ENCODE measurements around the gene CS.
"Not testable (repeated sequence)": the region's sequence is repeated elsewhere in the genome, so short reads cannot be mapped to it uniquely, and the experiment has no call there.

CS gene

DNA sequence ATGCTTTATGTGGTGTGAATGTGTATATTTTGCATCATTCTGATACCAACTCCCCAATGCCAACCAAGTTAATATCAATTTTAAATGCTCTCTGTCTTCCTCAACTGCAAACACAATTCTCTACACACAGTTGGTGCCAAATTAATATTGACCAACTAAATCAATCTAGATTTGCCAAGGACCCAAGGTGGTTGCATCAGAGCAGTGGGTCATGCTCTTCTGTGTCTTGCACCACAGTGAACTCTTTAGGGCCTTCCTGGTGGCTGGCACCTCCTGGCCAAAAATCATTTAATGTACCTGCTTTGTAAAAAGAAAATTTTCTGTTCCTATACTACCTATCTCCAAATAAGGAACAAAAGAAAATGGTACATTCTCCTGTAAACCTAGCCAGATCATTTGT lies 19.3 kb downstream of the CS start:
- DNase-seq (ENCODE audit: low read depth, low spot score), result no peak

DNA sequence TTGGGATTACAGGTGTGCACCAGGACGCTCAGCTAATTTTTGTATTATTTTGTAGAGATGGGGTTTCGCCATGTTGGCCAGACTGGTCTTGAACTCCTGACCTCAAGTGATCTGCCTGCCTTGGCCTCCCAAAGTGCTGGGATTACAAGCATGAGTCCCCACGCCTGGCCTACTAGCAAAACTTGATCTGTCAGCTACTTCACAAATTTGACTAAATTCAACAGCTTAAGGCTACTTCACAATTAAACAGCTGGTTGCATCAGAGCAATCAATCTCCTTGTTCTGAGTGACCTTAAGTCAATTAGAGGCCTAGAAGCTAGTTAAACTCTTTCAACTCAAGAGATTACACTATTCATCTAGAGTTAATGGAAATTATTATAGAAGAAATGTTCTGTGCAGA lies 21.2 kb downstream of the CS start:
- DNase-seq (ENCODE audit: low read depth, low spot score), result no peak

DNA sequence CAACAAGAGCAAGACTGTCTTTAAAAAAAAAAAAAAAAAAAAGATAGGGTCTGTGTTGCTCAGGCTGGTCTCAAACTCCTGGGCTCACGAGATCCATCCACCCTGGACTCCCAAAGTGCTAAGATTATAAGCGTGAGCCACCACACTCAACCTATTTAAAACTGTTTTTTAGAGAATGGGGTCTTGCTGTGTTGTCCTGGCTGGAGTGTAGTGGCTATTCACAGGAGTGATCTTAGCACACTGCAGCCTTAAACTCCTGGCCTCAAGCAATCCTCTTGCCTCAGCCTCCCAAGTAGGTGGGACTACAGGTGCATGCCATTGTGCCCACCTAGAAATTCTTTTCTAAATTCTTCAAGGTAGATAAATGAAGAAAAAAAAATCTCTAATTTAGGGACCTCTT lies 25.8 kb downstream of the CS start:
- DNase-seq (ENCODE audit: low read depth, low spot score), result no peak

DNA sequence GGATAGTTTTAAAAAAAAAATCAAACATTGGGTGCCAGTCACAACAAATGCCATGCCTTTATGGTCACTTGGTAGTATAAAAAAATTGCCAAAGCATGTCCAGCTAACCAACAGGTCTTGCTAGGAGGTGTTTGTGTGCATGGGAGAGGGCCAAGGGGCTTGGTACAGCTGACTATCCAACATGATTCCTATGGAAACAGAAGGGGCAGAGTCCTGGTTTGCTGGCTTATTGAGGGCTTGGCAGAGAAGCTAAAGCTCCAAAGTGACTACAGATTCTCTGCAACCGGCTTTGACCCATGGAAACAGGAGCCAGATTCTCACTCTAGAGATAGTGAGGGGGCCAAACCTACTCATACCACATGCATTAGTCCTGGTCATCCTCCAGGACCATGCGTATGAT lies 27.7 kb downstream of the CS start:
- DNase-seq (ENCODE audit: low read depth, low spot score), result not testable (repeated sequence)

DNA sequence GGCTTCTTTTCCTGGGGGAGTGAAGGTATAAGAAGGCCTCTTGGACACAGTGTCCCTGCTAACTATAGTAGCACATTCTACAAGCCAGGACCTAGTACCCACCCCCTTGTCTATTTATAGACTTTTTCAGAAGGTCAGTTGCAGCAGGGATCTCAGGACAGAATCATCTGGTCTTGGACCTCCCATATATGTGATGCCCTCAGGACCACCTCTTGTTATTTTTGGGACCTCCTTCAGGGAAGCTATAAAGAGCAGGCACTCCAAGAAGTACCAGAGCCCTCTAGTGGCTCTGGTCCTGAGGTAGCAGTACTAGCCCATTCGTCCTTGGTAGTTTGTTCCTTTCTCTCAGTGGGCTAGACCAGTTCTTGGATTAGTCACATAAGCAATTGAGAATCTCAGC lies 29.1 kb downstream of the CS start:
- no peak for DNase-seq (ENCODE audit: low read depth, low spot score)

DNA sequence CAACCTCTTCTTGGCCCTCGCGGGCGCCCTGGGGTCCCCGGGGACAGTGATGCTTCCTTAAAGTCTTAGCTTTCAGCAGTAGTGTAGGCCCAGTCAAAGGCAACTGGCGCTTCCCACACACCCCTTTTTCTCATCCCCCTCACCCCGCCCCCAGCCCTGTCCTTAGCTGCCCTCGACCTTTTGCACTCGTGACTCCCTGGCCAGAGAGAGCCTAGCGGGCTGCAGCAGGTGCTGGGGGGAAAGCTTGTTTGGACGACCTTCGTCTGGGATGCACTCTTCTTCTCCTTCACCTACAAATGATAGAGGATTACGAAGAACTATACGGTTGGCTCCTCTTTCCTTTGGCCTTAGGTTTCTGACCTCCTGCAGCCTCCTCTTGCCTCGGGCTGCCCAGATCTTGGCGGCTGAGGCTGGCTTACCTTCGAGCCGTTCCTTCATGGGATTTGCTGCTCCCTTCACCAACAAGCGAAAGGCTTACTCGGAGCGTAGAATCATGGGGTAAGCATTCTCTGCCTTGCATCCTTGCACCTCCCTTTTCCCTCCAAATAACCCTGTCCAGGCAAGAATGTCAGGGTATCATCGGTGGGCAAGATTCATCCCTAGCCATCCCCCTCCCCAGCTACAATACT lies 32.6 kb downstream of the CS start:
- DNase-seq (ENCODE audit: low read depth, low spot score), result no peak

DNA sequence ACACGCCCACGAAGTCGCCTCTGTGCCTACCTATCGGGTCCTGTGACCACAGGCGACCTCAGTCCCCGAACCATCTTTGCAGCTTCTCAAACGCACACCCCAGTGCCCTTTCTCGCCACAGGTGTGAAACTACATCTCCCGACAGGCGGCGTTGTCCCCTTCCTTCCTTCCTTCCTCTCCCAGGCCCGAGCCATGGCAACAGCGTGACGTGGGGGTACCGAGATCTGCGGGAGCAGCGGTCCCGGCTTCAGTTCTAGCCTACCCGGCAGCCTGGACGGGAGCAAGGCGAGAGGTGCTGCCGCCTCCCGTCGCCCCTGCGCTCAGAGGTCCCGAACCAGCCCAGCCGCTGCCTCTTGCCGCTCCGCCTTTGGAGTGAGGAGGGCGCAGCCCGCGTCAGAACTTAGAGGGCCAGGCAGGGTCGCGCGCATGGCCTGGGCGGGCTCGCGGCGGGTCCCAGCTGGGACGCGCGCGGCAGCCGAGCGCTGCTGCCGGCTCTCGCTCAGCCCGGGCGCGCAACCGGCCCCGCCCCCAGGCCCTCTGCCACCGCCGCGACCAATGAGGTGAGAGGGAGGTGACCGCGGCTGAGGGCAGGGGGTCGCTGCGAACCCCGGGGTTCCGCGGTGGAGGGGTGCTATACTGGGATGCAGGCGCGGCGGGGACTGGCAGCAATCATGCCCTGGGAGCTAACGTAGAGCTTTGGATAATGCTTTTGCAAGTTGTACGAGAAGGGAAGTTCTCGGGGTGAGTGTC lies 33.3 kb downstream of the CS start, which contains the start of gene COQ10A:
Gene COQ10A, plus strand, starts transcription at position 250 of the 750 bp plus-strand sequence. Its CDS starts 177 bp downstream, at position 427.
- peak; percentile 82 for DNase-seq (ENCODE audit: low read depth, low spot score)

DNA sequence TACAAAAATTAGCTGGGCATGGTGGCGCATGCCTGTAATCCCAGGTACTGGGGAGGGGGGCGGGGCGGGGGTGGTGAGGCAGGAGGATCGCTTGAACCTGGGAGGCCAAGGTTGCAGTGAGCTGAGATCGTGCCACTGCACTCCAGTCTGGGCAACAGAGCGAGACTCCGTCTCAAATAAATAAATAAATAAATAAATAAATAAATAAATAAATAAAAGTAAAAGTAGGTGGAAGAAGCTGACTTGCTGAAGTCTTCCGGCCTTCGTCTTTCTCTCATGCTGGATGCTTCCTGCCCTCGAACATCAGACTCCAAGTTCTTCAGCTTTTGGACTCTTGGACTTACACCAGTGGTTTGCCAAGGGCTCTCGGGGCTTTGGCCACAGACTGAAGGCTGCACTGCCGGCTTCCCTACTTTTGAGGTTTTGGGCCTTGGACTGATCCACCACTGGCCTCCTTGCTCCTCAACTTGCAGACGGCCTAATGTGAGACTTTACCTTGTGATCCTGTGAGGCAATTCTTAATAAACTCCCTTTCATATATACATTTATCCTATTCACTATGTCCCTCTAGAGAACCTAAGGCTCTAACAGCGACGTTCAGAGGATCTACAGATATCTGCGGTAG lies 34.0 kb downstream of the CS start:
- not testable (repeated sequence) for DNase-seq (ENCODE audit: low read depth, low spot score)

DNA sequence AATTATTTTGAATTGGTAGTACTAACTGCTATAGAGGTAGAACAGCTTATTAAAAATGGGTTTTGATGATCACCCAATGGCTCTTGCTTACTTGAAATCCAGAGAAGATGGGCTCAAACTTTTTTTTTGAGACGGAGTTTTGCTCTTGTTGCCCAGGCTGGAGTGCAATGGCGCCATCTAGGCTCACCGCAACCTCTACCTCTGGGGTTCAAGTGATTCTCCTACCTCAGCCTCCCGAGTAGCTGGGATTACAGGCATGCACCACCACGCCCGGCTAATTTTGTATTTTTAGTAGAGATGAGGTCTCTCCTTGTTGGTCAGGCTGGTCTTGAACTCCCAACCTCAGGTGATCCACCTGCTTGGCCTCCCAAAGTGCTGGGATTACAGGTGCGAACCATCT lies 37.2 kb downstream of the CS start:
- not testable (repeated sequence) for DNase-seq (ENCODE audit: low read depth, low spot score)

DNA sequence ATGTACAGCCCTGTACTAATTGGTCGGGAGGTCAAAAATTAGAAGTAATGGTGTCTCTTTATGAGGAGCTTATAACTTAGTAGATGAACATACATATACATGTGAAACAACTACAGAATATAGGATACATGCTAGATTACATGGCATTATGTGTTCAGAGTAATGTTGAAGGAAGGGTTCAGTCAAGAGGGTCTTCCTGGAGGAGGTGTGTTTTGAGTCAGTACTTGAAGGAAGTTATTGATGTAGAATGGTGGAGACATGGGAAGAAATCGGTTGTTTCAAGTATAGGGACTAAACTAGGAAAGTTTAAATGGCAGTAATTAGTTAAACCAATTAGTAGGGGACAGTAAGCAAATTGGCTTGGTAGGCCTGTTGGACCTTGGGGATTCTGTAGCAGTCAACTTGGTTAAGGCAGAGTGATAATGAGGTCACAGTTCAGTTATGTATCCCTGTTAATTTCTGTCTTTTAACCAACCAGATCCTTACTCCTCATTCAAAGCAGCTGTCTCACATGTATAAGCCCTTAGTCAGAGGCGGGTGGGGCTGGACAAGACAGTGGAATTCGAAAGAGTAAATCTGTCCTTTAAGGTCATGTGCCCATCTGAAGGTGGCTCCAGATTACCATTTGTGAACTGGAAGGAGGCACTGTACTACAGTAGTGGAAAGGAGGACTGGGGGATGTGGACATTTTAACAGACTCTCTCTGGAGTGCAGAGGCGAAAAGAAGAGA lies 38.5 kb downstream of the CS start:
- DNase-seq (ENCODE audit: low read depth, low spot score), result no peak

DNA sequence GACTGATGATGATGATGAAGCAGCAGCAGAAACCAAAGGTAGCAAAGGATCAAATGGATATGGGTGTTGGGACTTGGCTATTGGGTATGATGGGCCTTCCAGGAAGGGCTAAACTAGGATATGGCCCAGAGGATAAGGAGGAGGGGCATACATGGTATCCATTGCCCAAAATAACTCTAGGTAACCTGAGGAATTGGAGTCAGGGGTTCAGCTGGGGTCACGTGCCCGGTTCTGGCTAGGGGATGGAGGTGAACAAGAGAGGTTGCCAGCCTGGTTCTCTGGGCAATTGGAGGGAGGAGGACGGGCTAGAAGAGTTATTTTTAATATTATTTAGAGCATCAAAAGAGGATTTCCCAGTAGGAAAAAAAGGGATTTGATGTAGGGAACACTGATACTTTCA lies 39.2 kb downstream of the CS start:
- no peak for DNase-seq (ENCODE audit: low read depth, low spot score)

DNA sequence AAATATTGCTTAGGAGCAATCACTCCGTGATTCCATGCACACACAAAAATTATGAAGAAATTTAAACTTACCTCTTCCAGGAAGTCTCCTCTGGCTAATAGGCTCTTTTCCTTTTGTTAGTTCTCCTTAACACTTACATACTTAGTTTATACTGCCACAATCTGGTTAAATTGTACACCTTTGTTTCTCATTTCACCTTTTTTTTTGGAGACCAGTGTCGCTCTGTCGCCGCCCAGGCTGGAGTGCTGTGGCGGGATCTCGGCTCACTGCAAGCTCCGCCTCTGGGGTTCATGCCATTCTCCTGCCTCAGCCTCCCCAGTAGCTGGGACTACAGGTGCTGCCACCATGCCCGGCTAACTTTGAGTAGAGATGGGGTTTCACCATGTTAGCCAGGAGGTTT lies 39.8 kb downstream of the CS start:
- DNase-seq (ENCODE audit: low read depth, low spot score), result no peak

DNA sequence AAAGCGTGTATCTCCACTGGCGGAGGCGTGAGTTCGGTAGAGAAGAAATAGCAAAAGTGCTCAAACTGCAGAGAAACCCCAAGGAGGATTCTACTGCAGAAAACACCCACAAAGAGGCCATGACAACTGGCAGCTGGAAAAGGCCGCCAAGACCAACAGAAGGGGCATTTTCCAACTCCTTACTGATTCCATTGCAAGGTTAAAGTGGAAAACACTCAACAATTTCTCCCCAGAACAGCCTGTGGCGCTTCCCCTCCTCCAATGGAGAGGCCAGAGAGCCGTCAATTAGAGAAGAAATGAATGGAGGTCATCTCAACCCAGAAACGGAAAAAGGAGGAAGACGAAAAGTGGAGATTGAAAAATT lies 41.3 kb downstream of the CS start:
- no peak for DNase-seq (ENCODE audit: low read depth, low spot score)

DNA sequence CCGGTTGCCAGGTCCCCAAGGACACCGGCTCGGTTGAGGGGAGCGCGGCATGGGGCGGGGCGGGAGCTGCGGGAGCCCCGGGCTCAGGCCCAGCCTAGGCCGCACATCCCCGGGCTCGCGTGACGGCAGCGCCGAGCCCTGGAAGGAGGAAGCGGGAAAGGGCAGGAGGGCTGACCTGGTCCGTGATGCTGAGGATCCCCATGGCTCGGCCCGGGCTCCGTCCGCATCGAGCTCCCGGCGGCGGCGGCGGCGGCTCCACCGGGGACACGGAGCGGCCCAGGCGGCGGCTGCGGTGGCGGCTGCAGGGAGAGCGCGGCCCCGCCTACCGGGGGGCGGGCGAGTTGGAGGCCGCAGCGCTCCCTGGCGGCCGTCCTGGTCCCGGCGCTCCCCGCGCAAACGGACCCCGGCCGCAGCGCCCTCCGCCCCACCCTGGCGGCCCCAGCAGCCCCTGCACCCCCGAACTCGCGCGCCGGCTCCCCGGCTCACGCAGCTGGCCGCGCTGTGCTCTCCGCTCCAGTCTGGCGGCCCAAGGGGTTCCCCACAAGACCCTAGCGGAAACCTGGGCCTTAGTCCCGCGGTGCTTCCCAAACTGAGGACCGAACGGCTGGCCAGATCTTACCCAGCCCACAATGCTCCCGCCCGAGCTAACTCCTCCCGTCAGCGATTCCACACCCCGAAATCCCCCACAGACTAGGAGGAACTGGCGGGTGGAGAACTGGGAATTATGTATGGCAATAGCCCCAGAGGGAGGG lies 41.9 kb downstream of the CS start, which contains the start of gene ANKRD52:
Gene ANKRD52, minus strand, starts transcription at position 317 of the 752 bp plus-strand sequence. Its CDS starts 115 bp downstream, at position 202.
- DNase-seq (ENCODE audit: low read depth, low spot score), result no peak

DNA sequence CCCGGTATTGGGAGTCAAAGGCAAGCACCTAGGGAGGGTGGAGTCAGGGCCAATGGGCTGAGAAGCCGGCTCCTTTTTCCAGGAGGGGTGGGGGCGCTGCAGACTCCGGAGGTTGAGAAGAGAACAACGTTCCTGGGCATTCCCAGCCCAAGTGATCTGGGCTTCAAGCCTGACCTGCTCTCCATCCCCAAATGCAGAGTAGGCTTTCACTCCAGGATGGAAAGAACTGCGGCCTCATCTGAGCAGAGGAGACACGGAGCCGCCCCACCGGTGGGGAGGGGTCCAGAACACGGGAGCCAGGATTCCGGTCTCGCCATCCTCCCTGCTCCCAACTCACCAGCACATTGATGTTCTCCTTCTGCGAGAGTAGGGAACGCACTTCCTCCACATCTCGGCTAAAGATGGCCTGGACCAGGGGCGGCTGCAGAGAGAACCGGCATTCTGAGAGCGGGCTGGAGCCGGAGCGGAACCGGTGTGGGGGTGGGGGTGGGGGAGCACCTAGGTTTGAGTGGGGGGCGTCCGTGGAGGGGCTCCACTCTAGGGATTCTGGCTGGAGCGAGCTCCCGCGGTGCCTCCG lies 42.6 kb downstream of the CS start:
- no peak for DNase-seq (ENCODE audit: low read depth, low spot score)

DNA sequence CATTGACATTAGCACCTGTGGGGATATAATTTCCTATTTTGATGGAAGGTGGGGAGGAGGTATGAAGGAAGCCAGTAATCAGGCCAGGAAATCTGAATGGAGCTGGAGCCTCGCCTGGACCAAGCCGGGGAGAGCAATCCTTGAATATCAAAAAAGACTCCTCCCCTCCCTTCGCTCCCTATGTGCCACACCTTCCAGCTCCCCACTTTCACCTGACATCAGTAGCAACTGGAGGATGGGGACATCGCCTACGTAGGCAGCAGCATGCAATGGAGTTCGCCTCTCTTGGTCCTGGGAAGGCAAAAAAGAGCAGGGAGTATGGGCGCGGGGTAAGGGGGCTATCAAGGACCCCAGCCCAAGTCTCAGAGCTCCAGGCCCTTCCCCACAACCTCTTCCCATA lies 43.1 kb downstream of the CS start:
- no peak for DNase-seq (ENCODE audit: low read depth, low spot score)

DNA sequence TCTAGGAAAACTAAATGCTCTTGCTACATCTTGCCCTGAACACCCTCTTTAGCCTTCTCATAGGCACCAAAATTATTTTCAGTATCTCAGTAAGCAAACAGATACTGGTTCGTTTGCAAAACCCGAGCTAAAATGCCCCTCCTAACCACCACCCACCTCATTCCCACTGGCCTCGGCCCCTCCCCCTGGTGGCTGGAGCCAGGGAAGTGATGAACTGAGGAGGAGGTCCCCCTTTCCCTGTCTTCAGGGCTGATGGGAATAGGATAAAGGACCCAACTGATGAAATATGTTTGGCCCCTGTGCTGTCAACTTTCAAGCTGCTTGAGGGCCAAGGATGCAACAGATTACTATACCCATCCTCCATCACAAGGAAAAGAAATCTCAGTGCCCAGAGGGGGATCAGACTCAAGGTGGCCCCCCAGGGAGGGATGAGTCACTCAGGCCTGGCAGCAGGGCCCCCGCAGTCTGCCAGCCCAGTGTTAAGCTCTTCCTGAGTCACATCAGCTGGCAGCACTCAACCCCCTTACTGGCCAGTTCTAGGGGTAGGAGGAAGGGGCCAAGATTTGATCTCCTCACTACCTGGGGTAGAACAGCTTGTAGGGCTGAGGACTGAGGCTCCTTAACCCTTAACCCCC lies 43.7 kb downstream of the CS start:
- DNase-seq (ENCODE audit: low read depth, low spot score), result no peak

DNA sequence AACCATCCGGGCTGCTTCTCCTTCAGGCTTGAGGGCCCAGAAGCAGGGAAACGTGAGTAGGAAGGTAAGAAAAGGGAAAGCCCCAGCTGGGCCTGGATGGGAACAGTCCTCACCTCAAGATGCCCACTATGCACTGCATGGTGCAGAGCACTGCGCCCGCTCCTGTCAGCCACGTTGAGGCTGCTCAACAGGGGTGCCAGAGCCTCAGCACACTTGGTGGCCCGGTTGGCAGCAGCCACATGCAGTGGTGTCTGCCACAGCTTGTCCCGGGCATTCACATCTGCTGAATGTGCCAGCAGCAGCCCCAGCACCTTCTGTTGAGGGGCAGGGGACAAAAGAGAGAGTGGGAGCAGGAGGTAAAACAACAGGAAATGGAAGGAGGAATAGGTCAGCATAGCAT lies 44.5 kb downstream of the CS start:
- no peak for DNase-seq (ENCODE audit: low read depth, low spot score)

DNA sequence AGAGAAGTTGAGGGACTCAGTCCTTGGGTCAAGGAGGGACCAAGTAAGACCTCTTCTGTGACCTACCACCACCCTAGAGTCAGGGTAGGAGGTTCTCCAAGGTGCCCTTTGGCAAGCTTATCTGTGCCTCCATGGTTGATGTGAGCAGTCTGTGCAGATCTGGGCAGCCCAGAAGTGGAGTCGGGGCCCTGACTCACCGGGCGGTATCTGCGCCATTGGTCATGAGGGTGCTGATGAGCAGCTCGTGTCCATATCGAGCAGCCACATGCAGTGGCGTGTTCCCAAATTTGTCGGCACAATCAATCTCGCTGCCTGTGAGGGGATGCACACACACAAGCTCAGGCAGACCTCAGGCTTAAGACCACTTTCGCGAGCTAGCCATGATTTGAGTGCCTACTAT lies 47.0 kb downstream of the CS start:
- no peak for DNase-seq (ENCODE audit: low read depth, low spot score)

DNA sequence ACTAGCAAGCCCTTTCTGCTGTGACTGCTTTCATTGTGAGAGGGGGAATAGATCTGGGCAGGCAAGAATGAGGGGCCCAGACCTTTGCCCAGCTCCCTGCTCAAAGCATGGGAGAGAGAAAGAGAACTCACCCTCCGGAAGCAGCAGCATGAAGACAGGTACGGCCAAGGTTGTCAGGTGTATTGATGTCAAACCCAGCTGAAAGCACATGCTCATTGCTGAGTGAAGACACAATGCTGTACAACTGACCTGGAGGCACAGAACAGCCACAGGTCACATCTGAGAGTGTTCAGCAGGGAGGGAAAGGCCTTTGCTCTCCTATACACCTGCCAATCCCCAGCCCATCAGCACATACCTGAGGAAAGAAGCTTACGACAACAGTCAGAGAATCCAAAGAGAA lies 47.5 kb downstream of the CS start:
- DNase-seq (ENCODE audit: low read depth, low spot score), result no peak

DNA sequence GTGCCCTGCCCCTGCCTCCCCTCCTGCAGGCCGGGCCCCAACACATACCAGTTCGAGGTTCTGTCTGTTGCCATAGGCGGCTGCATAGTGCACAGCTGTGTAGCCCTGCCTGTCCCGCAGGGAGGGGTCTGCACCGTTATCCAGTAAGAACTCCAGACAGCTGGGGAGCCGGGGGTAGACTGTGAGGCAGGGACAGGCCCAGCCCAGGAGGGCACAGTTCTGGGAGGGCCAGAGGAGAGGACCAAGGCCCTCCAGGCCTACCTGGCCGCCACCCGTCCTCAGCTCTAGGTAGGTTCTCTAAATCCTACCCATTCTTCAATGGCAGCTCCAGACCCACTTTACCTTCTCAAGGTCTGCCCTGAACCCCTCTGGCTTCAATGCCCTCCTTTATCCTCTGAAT lies 51.4 kb downstream of the CS start:
- DNase-seq (ENCODE audit: low read depth, low spot score), result no peak

All from iPS DF 19.7 (cell line).